CD1c-positive myeloid dendritic cell (primary cell): ENCODE results near the gene TERT.
"Not testable (repeated sequence)": the region's sequence is repeated elsewhere in the genome, so short reads cannot be mapped to it uniquely, and the experiment has no call there.

Experiments
- DNase-seq: peaks from one replicate; pipeline ENCODE4 v3.0.0-alpha.2; 2016; ENCODE audit errors: extremely low spot score

The TERT gene

GRCh38 chr5:1294206-1294834 lies 548 bp downstream of the TERT start:
- DNase-seq: no peak

GRCh38 chr5:1293416-1294205 lies 1.3 kb downstream of the TERT start:
- DNase-seq: no peak

DNA sequence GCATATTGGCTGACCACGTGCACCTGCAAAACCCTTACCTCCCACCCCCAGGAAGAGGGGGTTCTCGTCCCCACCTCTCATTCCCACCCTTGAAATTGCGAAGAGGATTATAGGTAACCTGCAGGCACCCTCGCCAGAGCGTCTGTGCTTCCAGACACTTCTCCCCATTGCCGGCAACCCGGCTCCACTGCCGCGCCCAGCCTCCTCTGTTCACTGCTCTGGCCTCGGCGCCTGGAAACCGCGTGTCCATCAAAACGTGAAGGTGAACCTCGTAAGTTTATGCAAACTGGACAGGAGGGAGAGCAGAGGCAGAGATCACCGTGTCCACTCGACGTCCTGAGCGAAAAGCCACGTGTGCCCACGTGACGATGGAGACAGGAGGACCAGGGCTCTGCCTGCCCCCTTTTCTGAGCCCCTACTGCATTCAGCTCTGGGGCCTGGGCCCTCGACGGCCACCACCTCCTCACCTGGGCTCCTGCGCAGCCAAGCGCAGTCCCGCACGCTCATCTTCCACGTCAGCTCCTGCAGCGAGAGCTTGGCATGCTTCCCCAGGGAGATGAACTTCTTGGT lies 1.9 kb downstream of the TERT start:
- no peak for DNase-seq

DNA sequence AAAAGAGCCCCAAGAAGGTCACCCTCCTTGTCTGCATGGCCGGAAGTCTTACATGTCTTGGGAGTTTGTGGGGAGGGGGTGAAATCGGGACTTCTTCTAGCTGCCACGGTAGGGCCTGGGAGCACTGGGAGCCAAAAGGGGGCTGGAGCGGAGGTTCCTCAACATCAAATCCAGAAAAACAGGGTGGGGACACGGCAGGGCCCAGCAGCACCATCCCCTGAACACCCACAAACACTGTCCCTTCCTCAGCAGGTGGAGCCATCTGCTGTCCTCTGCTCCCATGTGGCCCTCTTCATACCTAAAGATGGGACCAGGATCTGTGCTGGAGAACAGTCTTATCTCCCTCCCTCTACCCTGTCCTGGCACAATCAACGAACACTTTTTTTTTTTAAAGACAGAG lies 2.7 kb downstream of the TERT start:
- DNase-seq: no peak

DNA sequence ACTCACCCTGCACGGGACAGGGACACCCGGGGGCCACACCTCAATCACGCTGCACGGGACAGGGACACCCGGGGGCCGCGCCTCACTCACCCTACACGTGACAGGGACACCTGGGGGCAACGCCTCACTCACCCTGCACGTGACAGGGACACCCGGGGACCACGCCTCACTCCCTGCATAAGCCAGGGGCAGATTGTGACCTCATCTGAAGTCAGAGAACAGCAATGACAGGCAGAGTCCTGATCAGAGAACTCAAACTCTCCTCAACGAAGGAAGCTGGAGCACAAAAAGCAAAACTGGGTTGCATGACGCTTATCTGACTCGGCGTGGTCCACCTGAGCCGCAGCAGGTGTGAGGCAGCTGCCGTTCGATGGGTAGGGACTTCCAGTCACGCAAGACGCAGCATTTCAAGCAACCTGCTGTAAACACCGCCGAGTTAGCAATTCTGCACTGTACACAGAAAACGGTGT lies 3.2 kb downstream of the TERT start:
- no peak for DNase-seq

DNA sequence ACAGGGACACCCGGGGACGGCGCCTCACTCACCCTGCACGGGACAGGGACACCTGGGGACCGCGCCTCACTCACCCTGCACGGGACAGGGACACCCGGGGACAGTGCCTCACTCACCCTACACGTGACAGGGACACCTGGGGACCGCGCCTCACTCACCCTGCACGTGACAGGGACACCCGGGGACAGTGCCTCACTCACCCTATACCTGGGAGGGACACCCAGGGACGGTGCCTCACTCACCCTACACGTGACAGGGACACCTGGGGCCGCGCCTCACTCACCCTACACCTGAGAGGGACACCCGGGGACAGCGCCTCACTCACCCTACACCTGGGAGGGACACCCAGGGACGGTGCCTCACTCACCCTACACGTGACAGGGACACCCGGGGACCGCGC lies 3.9 kb downstream of the TERT start:
- DNase-seq: not testable (repeated sequence)

DNA sequence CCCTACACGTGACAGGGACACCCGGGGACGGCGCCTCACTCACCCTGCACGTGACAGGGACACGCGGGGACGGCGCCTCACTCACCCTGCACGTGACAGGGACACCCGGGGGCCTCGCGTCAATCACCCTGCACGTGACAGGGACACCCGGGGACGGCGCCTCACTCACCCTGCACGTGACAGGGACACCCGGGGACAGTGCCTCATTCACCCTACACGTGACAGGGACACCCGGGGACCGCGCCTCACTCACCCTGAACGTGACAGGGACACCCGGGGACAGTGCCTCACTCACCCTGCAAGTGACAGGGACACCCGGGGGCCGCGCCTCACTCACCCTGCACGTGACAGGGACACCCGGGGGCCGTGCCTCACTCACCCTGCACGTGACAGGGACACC lies 5.3 kb downstream of the TERT start:
- not testable (repeated sequence) for DNase-seq

- no peak for DNase-seq
These were observed 6.2 kb downstream of the TERT start for GRCh38 chr5:1288439-1289335.

- DNase-seq: no peak
These were observed 9.0 kb downstream of the TERT start for GRCh38 chr5:1285883-1286291.

GRCh38 chr5:1285141-1285540 lies 9.7 kb downstream of the TERT start:
- no peak for DNase-seq

- not testable (repeated sequence) for DNase-seq
These were observed 10.4 kb downstream of the TERT start for GRCh38 chr5:1284336-1284970.

GRCh38 chr5:1283729-1284041 lies 11.2 kb downstream of the TERT start:
- DNase-seq: not testable (repeated sequence)

GRCh38 chr5:1282993-1283728 lies 11.7 kb downstream of the TERT start:
- not testable (repeated sequence) for DNase-seq

DNA sequence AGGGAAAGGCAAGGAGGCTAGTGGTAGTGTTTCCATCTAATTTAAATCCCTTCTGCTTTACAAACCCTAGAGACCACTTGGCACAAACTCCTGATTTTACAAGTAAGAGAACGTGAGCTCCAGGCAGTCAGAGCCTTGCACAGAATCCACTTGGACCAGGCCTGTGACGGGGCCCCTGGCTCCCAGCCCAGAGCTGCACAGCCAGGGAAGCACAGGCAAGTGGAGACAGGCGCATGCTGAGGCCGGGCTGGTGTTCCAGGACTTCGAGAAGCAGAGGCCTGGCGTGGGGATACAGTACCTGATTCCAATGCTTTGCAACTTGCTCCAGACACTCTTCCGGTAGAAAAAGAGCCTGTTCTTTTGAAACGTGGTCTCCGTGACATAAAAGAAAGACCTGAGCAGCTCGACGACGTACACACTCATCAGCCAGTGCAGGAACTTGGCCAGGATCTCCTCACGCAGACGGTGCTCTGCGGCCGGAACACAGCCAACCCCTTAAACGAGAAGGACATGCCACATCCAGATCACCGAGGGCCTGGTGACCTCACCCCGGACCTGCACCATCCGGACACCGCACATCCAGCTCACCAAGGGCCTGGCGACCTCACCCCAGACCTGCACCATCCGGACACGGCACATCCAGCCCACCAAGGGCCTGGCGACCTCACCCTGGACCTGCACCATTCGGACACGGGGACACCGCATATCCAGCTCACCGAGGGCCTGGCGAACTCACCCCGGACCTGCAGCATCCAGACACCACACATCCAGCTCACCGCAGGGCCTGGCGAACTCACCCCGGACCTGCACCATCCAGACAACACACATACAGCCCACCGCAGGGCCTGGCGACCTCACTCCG lies 12.5 kb downstream of the TERT start:
- DNase-seq: no peak

GRCh38 chr5:1281038-1281882 lies 13.6 kb downstream of the TERT start:
- no peak for DNase-seq

GRCh38 chr5:1280177-1281037 lies 14.5 kb downstream of the TERT start:
- DNase-seq: no peak

DNA sequence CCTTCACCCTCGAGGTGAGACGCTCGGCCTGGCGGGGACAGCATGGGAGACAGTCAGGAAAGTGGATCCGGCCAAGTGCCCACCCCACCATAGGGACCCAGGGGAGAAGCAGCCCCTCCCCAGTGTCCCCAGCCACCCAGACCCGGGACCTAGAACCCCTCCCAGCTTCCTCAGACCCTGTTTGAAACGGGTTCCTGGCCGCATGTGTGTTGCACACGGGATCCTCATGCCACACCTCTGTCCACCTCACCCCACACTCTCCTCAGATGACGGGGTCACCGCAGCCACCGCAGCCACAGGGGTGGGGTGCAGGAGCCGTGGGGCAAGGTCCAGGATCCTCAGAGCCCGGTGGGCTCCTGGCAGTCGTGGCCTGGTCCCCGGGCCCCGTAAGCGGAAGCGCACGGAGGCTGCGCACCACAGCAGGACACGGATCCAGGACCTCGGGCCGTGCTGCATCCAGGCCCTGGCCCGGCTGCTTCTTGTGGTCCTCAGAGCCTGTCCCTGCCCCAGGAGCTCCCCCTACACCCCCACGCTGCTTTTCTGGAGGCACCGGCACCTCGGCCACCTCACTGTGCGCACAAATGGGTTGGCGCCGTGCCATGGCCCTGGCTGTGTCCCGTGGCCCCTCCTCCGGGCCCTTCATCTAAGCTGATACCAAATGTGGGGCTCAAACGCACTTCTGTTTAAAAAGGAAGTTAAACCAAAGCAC lies 15.3 kb downstream of the TERT start:
- no peak for DNase-seq
